ENCODE measurements around the gene CARD9. TPM values are rescaled to one million over a fixed set of nuclear protein-coding genes. Genes with fewer than 3 reads are reported as not detected.

CARD9 gene
- total RNA-seq, 5 donors from 2014 or later (not counting 1 experiment from before 2014, with no cell fraction given): 0.43 to 1.4 (median 0.76) TPM

DNA sequence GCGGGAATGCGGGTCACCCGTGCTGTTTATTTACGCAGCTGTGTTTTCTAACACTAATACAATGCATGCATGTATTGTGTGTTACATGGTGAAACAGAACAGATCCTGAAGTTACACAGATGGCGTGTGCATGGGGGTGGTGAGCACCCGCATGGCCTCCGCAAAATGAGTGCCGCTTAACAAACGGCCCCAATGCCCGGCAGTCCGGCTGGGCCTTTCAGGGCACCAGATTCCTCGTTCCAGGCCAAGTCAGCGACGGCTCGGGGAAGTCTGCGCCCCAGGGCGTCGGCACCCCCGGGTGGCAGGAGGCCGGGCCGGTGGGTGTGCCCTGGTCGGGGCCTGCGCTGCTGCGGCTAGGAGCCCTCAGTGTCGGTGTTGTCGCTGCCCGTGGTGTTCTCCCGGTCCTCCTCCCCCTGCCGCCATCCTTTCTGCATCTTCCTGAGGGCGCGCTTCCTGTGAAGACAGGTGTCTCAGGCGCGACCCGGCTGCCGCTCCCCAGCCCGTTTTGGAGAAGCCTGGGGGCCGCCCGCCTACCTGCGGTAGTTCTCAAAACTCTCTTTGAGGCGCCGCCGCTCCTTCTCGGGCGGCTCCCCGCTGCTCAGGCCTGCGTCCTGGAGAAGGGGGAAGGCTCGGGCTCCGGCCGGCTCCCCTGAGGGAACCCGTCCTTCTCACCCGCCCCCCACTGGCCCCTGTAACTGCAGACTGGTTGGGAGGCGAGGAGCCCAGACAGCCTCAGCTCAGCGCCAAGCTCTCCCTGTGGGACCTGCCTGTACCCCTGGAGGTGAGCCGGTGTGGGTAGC is 9.3 kb downstream of the CARD9 start:
- Histone ChIP-seq H3K9me3 (no peaks in the 10 kb centered on the region), H3K4me1 (ENCODE audit: control insufficient read depth in 1 of 2, extremely low read depth in 1 of 2, insufficient read depth in 2 of 2, low read length in 2 of 2) (peaks cover 0 to 16% of the 10 kb centered on the region in 2 experiments), H3K36me3 (ENCODE audit: control insufficient read depth in 2 of 2, extremely low read depth in 1 of 2, insufficient read depth in 1 of 2, low read length in 1 of 2) (peaks cover 0 to 7% of the 10 kb centered on the region in 2 donors), H3K27me3 (replicated peaks in 1 of 2; ENCODE audit: control insufficient read depth in 2 of 2, extremely low read depth in 1 of 2, insufficient read depth in 2 of 2, low read length in 1 of 2) (peaks cover 0 to 13% of the 10 kb centered on the region in 2 experiments), H3K4me3 (ENCODE audit: control insufficient read depth in 1 of 2, extremely low read depth in 1 of 2, low read length in 1 of 2) (no peak overlapping the region), H3K27ac (ENCODE audit: low read length) (no peak overlapping the region)
- peaks cover 4 to 8% (median 4%) of the 10 kb centered on the region in 3 donors for H3K4me1 Mint-ChIP-seq
- ChIA-PET CTCF (interaction anchor here (0.5 to 0.9 kb wide), 2 partner anchors 10 to 1552 kb away, joined by 3 read pairs; no protein-coding TSS in a partner anchor), POLR2A (no interaction called here)
- no peaks in the 10 kb centered on the region for H3K9me3 Mint-ChIP-seq
- peak overlapping the region; percentile 43 to 74 (median 46) for H3K4me3 Mint-ChIP-seq
- DNase-seq: peak in 1 of 35 experiments; percentile 17
- WGBS (ENCODE audit: insufficient coverage): 63% methylated on average over 38 of the region's 54 CpGs
- H3K27ac Mint-ChIP-seq: peak overlapping the region in 1 of 2 donors; percentile 39
- no peak for ATAC-seq (replicated peaks in 1 of 4)
- no peaks in the 10 kb centered on the region for H3K36me3 Mint-ChIP-seq
- H3K27me3 Mint-ChIP-seq: no peaks in the 10 kb centered on the region

DNA sequence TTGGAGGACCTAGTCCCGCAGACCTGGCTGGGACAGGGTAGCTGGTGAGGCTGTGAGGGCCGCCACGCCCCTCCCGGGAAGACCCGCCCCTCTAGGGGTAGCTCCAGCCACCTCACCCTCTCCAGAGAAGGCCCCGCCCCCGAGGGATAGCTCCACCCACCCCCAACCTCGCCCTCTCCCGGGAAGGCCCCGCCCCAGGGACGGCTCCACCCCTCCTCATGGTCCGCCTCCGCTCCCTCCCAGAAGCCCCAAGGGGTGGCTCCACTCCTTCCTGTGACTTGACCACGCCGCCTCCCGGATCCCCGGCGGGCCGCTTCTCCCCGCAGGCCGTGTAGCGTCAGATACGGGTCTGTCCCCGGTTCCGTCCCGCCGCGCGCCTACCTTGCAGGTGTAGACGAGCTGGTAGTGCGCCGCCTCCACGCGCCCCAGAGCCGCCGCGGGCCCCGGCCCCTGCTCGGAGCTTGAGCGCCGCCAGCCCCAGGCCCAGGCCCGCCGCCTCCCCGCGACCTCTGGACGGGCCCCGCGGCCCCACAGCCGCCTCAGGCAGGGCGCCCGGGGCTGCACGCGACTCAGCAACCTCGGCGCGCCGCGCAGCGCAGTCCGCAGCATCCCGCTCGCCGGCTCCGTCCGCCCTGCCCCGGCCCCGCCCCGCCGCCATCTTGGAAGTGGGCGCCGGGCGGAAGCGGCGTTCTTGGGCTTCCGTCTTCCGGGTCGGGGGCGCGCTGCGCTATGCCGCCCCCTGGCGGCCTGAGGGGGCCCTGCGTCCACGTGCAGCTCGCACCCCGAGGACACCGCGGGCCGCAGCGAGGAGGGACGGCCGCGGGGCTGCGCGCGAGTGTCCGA is 10.1 kb downstream of the CARD9 start, which contains the start of gene DNLZ:
Gene DNLZ (minus strand): TSS at position 639 of the 843 bp plus-strand sequence. CDS start 30 bp downstream, at position 609.
- Histone ChIP-seq H3K36me3 (ENCODE audit: control insufficient read depth in 2 of 2, extremely low read depth in 1 of 2, insufficient read depth in 1 of 2, low read length in 1 of 2) (peaks cover 3 to 10% of the 10 kb centered on the region in 2 donors), H3K4me3 (ENCODE audit: control insufficient read depth in 1 of 2, extremely low read depth in 1 of 2, low read length in 1 of 2) (peak within 1 kb of the TSS; percentile 62 to 75), H3K27ac (ENCODE audit: low read length) (peak within 1 kb of the TSS; percentile 65), H3K27me3 (replicated peaks in 1 of 2; ENCODE audit: control insufficient read depth in 2 of 2, extremely low read depth in 1 of 2, insufficient read depth in 2 of 2, low read length in 1 of 2) (peaks cover 0 to 13% of the 10 kb centered on the region in 2 experiments), H3K4me1 (ENCODE audit: control insufficient read depth in 1 of 2, extremely low read depth in 1 of 2, insufficient read depth in 2 of 2, low read length in 2 of 2) (peaks cover 0 to 16% of the 10 kb centered on the region in 2 experiments), H3K9me3 (no peaks in the 10 kb centered on the region)
- peak within 1 kb of the TSS; percentile 79 to 80 for H3K27ac Mint-ChIP-seq
- POLR2A ChIA-PET: interaction anchor here in 1 of 2 donors (0.7 kb wide), 1 partner anchor 56 kb away, joined by 3 read pairs; no protein-coding TSS in a partner anchor
- H3K4me1 Mint-ChIP-seq: peaks cover 4 to 8% (median 4%) of the 10 kb centered on the region in 3 donors
- DNase-seq (peak; percentile 68 to 94 (median 83)), ATAC-seq (replicated peaks in 1 of 4) (peak; percentile 86 to 87 (median 86))
- H3K36me3 Mint-ChIP-seq: no peaks in the 10 kb centered on the region
- no peaks in the 10 kb centered on the region for H3K27me3 Mint-ChIP-seq
- under 1% methylated on average over 84 of the region's 97 CpGs for WGBS (ENCODE audit: insufficient coverage)
- H3K4me3 Mint-ChIP-seq: peak within 1 kb of the TSS; percentile 74 to 85 (median 83)
- no peaks in the 10 kb centered on the region for H3K9me3 Mint-ChIP-seq
- CTCF ChIA-PET: interaction anchor here (0.5 to 1.0 kb wide), 4 partner anchors 9 to 1553 kb away, joined by 3 to 7 read pairs (median 4); no protein-coding TSS in a partner anchor

- H3K27ac Mint-ChIP-seq: peak overlapping the region in 1 of 2 donors; percentile 80
- WGBS (ENCODE audit: insufficient coverage): 90% methylated on average over 2 of the region's 6 CpGs
- DNase-seq: no peak
- peaks cover 4 to 8% (median 4%) of the 10 kb centered on the region in 3 donors for H3K4me1 Mint-ChIP-seq
- H3K36me3 Mint-ChIP-seq: no peaks in the 10 kb centered on the region
- no peaks in the 10 kb centered on the region for H3K27me3 Mint-ChIP-seq
- H3K4me3 Mint-ChIP-seq: peak overlapping the region; percentile 74 to 85 (median 83)
- H3K4me1 ChIP-seq (ENCODE audit: control insufficient read depth in 1 of 2, extremely low read depth in 1 of 2, insufficient read depth in 2 of 2, low read length in 2 of 2): peaks cover 0 to 16% of the 10 kb centered on the region in 2 experiments
- ChIA-PET CTCF (interaction anchor here in 1 of 2 donors (1.0 kb wide), 1 partner anchor 273 kb away, joined by 7 read pairs; no protein-coding TSS in a partner anchor), POLR2A (no interaction called here)
- H3K27me3 ChIP-seq (replicated peaks in 1 of 2; ENCODE audit: control insufficient read depth in 2 of 2, extremely low read depth in 1 of 2, insufficient read depth in 2 of 2, low read length in 1 of 2): peaks cover 0 to 13% of the 10 kb centered on the region in 2 experiments
- no peak overlapping the region for H3K4me3 ChIP-seq (ENCODE audit: control insufficient read depth in 1 of 2, extremely low read depth in 1 of 2, low read length in 1 of 2)
- H3K27ac ChIP-seq (ENCODE audit: low read length): peak overlapping the region; percentile 65
- H3K9me3 Mint-ChIP-seq: no peaks in the 10 kb centered on the region
- no peak for ATAC-seq (replicated peaks in 1 of 4)
- H3K9me3 ChIP-seq: no peaks in the 10 kb centered on the region
- peaks cover 4 to 10% of the 10 kb centered on the region in 2 donors for H3K36me3 ChIP-seq (ENCODE audit: control insufficient read depth in 2 of 2, extremely low read depth in 1 of 2, insufficient read depth in 1 of 2, low read length in 1 of 2)
These were observed 11.1 kb downstream of the CARD9 start for GRCh38 chr9:136362450-136362784.

- ATAC-seq (replicated peaks in 1 of 4) (no peak), DNase-seq (no peak)
- no peaks in the 10 kb centered on the region for H3K27me3 Mint-ChIP-seq
- no peaks in the 10 kb centered on the region for H3K36me3 Mint-ChIP-seq
- H3K27me3 ChIP-seq (replicated peaks in 1 of 2; ENCODE audit: control insufficient read depth in 2 of 2, extremely low read depth in 1 of 2, insufficient read depth in 2 of 2, low read length in 1 of 2): peaks cover 0 to 12% of the 10 kb centered on the region in 2 experiments
- H3K4me3 ChIP-seq (ENCODE audit: control insufficient read depth in 1 of 2, extremely low read depth in 1 of 2, low read length in 1 of 2): no peak overlapping the region
- H3K9me3 Mint-ChIP-seq: no peaks in the 10 kb centered on the region
- H3K27ac Mint-ChIP-seq: peak overlapping the region in 1 of 2 donors; percentile 80
- CTCF ChIA-PET: no interaction called here
- H3K27ac ChIP-seq (ENCODE audit: low read length): no peak overlapping the region
- H3K36me3 ChIP-seq (ENCODE audit: control insufficient read depth in 2 of 2, extremely low read depth in 1 of 2, insufficient read depth in 1 of 2, low read length in 1 of 2): peaks cover 4 to 10% of the 10 kb centered on the region in 2 donors
- POLR2A ChIA-PET: no interaction called here
- H3K4me1 ChIP-seq (ENCODE audit: control insufficient read depth in 1 of 2, extremely low read depth in 1 of 2, insufficient read depth in 2 of 2, low read length in 2 of 2): peaks cover 0 to 16% of the 10 kb centered on the region in 2 experiments
- peaks cover 4 to 8% (median 4%) of the 10 kb centered on the region in 3 donors for H3K4me1 Mint-ChIP-seq
- no peaks in the 10 kb centered on the region for H3K9me3 ChIP-seq
- peak overlapping the region in 2 of 3 donors; percentile 13 to 85 for H3K4me3 Mint-ChIP-seq
- 91% methylated on average over 25 of the region's 26 CpGs for WGBS (ENCODE audit: insufficient coverage)
These were observed 11.6 kb downstream of the CARD9 start for GRCh38 chr9:136361754-136362449.

GRCh38 chr9:136361047-136361753 is 12.3 kb downstream of the CARD9 start:
- 96% methylated on average over 38 of the region's 43 CpGs for WGBS (ENCODE audit: insufficient coverage)
- ATAC-seq (replicated peaks in 1 of 4) (no peak), DNase-seq (no peak)

More at GRCh38 chr9:136361047-136361753, 12.3 kb downstream of the CARD9 start:
- Mint-ChIP-seq H3K27me3 (no peaks in the 10 kb centered on the region), H3K9me3 (no peaks in the 10 kb centered on the region), H3K36me3 (no peaks in the 10 kb centered on the region), H3K4me1 (peaks cover 4 to 8% (median 4%) of the 10 kb centered on the region in 3 donors), H3K27ac (no peak overlapping the region), H3K4me3 (peak overlapping the region in 1 of 3 donors; percentile 13)
- Histone ChIP-seq H3K27me3 (replicated peaks in 1 of 2; ENCODE audit: control insufficient read depth in 2 of 2, extremely low read depth in 1 of 2, insufficient read depth in 2 of 2, low read length in 1 of 2) (peaks cover 0 to 10% of the 10 kb centered on the region in 2 experiments), H3K9me3 (no peaks in the 10 kb centered on the region), H3K36me3 (ENCODE audit: control insufficient read depth in 2 of 2, extremely low read depth in 1 of 2, insufficient read depth in 1 of 2, low read length in 1 of 2) (peaks cover 9 to 10% of the 10 kb centered on the region in 2 donors), H3K4me1 (ENCODE audit: control insufficient read depth in 1 of 2, extremely low read depth in 1 of 2, insufficient read depth in 2 of 2, low read length in 2 of 2) (peaks cover 0 to 16% of the 10 kb centered on the region in 2 experiments), H3K4me3 (ENCODE audit: control insufficient read depth in 1 of 2, extremely low read depth in 1 of 2, low read length in 1 of 2) (no peak overlapping the region), H3K27ac (ENCODE audit: low read length) (no peak overlapping the region)
- ChIA-PET CTCF (no interaction called here), POLR2A (no interaction called here)
